ENCODE results near the gene COMMD4. TPM values are rescaled to one million over a fixed set of nuclear protein-coding genes. Genes with fewer than 3 reads are reported as not detected.
"Not testable (repeated sequence)": the region's sequence is repeated elsewhere in the genome, so short reads cannot be mapped to it uniquely, and the experiment has no call there.

COMMD4 gene
- total RNA-seq (2014; rRNA removed; shearing (Covaris generic)) (123 and 129 TPM in 2 replicates), total RNA-seq (2022) (120 and 133 TPM in 2 replicates), Bru-seq, nascent RNA (percentile 77 among the genes with signal in this experiment), BruChase-seq, experiment 1, labeled RNA remaining after a 6-hour chase (percentile 85 among the genes with signal in this experiment), BruChase-seq, experiment 2, labeled RNA remaining after a 2-hour chase (percentile 77 among the genes with signal in this experiment)
- long read RNA-seq, full-length matches to known transcripts = 58 of 88 reads
- long read RNA-seq, partial matches to known transcripts = 9 of 88 reads
- long read RNA-seq, other reads (novel, unspliced or antisense) = 21 of 88 reads

GRCh38 chr15:75335705-75336355, at the start of gene COMMD4:
TSS of gene COMMD4 (plus strand) at chr15:75336063. CDS start at chr15:75336090, 27 bp downstream.
- TF ChIP-seq EZH2phosphoT487 (IDR thresholded peaks at IDR 0.05; ENCODE audit: borderline replicate concordance, low read depth, low read length) (no peak), CTCF (conservative IDR thresholded peaks at IDR 0.05; ENCODE audit: low read length) (no peak)
- Histone ChIP-seq H2AFZ (ENCODE audit: low read length) (peak within 1 kb of the TSS; percentile 89), H3K9me3 (ENCODE audit: low read length) (no peaks in the 10 kb centered on the region), H3K4me1 (ENCODE audit: insufficient read depth, low read length, poor library complexity, severe bottlenecking) (peaks cover 14% of the 10 kb centered on the region), H3K9me2 (ENCODE audit: insufficient read depth, low read length) (no peaks in the 10 kb centered on the region), H3K79me2 (ENCODE audit: insufficient read depth, low read depth, low read length) (peaks cover 12% of the 10 kb centered on the region; the same call in 1 of the 2 replicates), H3K36me3 (ENCODE audit: insufficient read depth, low read length) (peaks cover 15% of the 10 kb centered on the region; the same call in 1 of the 2 replicates), H3K27ac (ENCODE audit: low read depth, low read length, poor library complexity, severe bottlenecking) (peak within 1 kb of the TSS; percentile 38), H4K20me1 (ENCODE audit: insufficient read depth, low read length) (no peaks in the 10 kb centered on the region), H3K4me2 (ENCODE audit: low read length) (peak within 1 kb of the TSS; percentile 98), H3K4me3 (ENCODE audit: low read depth, low read length, poor library complexity, severe bottlenecking) (peak within 1 kb of the TSS; percentile 93)
- POLR2A ChIA-PET = interaction anchor here (0.9 kb wide), 1 partner anchor 505 kb away, joined by 4 read pairs; no protein-coding TSS in a partner anchor
- CTCF ChIA-PET (ENCODE audit: unreplicated experiment) = interaction anchor here (0.6 kb wide), 1 partner anchor 12 kb away, joined by 3 read pairs; no protein-coding TSS in a partner anchor
- no TSS peak for BruUV-seq (replicated peaks)
- intact Hi-C loops (cut with micrococcal nuclease; ENCODE audit: unreplicated experiment) = no loop called here
- peak; percentile 95 for DNase-seq (ENCODE audit: low spot score)

- H4K20me1 ChIP-seq (ENCODE audit: insufficient read depth, low read length); intact Hi-C loops (cut with micrococcal nuclease; ENCODE audit: unreplicated experiment); POLR2A ChIA-PET; H3K4me3 ChIP-seq (ENCODE audit: low read depth, low read length, poor library complexity, severe bottlenecking); H3K4me2 ChIP-seq (ENCODE audit: low read length); DNase-seq (ENCODE audit: low spot score); BruUV-seq (replicated peaks); H2AFZ ChIP-seq (ENCODE audit: low read length); H3K9me3 ChIP-seq (ENCODE audit: low read length); H3K79me2 ChIP-seq (ENCODE audit: insufficient read depth, low read depth, low read length); H3K27ac ChIP-seq (ENCODE audit: low read depth, low read length, poor library complexity, severe bottlenecking); CTCF ChIA-PET (ENCODE audit: unreplicated experiment); H3K4me1 ChIP-seq (ENCODE audit: insufficient read depth, low read length, poor library complexity, severe bottlenecking); H3K9me2 ChIP-seq (ENCODE audit: insufficient read depth, low read length); H3K36me3 ChIP-seq (ENCODE audit: insufficient read depth, low read length): not testable (repeated sequence)
These were observed 42.2 kb upstream of the COMMD4 start for GRCh38 chr15:75293660-75294059.

- H3K4me3 ChIP-seq (ENCODE audit: low read depth, low read length, poor library complexity, severe bottlenecking); H3K27ac ChIP-seq (ENCODE audit: low read depth, low read length, poor library complexity, severe bottlenecking); H3K79me2 ChIP-seq (ENCODE audit: insufficient read depth, low read depth, low read length); H3K9me3 ChIP-seq (ENCODE audit: low read length); H4K20me1 ChIP-seq (ENCODE audit: insufficient read depth, low read length); H3K4me2 ChIP-seq (ENCODE audit: low read length); POLR2A ChIA-PET; H3K9me2 ChIP-seq (ENCODE audit: insufficient read depth, low read length); H3K36me3 ChIP-seq (ENCODE audit: insufficient read depth, low read length); intact Hi-C loops (cut with micrococcal nuclease; ENCODE audit: unreplicated experiment); CTCF ChIA-PET (ENCODE audit: unreplicated experiment); BruUV-seq (replicated peaks); H3K4me1 ChIP-seq (ENCODE audit: insufficient read depth, low read length, poor library complexity, severe bottlenecking); H2AFZ ChIP-seq (ENCODE audit: low read length); DNase-seq (ENCODE audit: low spot score): not testable (repeated sequence)
These were observed 37.1 kb upstream of the COMMD4 start for GRCh38 chr15:75298541-75299310.

Data from OCI-LY7 (cell line).